GM18498 (cell line): ENCODE measurements around the gene HOXA9.

Experiments
- ATAC-seq: cut with Tn5 transposase; IDR thresholded peaks from one replicate; pipeline ENCODE4 v1.9.1; 2021; ENCODE audit warnings: mild to moderate bottlenecking, moderate library complexity; ENCODE audit not compliant: unreplicated experiment

The HOXA9 gene

DNA sequence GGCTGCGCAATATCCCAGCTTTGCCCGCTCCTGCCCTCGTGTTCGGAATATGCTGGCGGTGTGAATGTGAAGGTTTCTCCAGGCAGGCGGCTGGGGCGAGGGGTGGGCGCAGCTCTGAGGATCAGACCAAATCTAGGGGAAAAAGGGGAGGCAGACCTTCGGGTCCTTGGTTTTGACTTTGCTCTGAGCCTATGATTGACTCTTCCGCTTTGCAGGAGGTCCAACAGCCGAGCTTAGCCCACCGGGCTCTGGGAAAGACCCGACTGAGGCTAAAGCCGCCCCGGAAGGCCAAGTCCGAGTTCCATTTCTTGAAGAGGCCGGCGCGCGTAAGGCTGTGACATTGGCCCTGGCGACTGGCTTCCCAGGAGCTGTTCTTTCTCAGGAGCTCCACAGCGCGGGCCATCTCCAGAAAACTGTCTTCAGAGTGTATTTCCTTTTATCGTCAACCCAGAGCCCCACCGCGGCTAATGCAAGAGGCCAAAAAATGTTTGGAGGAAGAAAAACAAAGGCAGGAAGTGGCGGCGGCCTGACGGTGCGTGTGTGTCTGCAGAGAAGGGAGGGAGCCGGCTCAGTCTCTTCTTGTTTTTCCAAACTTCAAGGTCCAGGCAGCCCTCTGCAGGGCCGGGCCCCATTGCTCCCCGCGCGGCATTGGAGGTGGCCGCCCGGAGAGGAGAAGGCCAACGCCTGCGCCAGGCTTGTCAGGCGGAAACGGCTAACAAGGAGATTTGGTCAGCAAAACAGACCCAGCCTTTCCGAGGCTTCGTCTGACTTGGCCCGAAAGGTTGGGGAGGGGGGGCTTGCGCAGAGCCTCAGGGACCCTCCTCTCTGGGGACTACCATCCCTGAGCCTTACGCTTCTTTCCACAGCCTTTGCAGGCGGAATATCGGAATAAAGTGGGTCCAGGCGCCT is 23.3 kb upstream of the HOXA9 start:
- ATAC-seq: no peak

DNA sequence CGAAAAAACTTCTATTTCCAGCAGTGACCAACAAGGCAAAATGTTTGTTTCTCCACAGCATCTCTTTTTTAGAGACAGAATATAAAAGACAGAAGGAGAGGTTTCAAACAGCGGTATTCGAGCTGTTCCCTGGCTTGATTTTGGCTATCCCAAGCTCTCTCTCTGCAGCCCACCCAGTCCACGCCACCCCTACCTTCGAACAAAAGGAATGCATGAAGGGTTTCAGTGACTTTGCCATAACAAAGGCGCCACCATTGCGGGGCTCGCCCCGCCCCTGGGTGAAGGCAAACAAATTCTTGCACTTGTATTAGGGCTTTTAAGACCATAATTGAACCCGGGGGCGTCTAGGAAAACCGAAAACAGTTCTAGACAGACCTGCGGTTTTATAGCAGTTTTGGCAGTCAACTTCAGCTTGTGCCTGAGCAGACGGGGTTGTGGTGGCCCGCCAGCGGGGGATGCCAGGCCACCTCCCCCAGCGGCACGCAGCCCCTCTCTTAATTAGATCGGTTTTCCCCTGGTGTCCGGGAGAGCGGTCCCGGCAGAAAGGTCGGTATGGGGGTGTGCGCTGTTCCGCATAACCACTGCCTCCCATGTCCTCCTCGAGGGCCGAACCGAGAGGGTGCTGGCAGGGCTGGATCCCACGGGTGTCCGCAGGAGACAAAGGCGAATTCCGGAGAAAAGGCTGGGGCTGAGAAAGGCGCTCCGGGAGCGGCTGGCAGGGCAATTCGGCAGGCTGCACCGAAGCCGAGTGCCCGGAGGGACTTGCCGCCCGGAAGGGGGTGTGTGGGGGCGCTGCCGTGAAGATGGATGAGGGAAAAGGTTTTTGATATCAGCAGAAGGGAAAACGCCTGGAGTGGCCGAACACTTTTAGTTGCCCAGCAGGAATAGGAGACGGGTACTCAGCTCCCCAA is 22.4 kb upstream of the HOXA9 start:
- ATAC-seq: no peak

DNA sequence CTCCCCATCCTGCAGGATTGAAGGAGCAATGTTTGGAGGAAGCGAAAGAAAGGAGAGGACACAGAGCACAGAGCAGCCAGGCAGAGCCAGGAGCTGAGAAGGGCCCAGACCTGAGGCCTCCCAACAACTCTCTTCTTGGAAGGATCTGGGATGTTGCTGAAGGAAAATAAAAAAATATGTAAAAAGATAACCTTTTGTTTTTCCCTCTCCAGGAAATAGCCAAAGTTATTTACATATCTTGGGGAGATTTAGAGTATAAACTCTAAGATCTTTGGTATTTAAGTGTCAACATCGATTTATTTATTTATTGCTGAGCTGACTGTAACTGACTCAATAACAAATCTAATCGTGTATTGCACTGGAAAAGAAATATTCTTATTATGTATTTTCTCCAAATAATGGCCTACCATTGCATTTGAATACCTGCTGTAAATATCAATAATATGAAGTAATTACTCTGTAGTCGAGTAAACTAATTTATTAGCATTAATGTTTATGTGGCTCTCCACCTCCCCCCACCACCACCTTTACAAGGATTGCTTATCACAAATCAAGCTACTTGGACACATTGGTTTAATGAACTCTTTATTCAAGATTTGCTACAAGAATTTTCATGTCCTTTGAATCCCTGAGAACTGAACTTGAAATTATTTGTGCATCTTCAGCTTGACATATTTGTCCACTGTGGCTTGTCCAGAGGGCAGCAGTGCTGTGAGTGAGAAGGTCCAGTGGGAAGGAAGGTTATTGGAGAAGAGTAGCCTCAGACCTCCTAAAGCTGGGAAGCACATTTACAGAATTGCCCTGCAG is 21.5 kb upstream of the HOXA9 start:
- ATAC-seq: no peak

DNA sequence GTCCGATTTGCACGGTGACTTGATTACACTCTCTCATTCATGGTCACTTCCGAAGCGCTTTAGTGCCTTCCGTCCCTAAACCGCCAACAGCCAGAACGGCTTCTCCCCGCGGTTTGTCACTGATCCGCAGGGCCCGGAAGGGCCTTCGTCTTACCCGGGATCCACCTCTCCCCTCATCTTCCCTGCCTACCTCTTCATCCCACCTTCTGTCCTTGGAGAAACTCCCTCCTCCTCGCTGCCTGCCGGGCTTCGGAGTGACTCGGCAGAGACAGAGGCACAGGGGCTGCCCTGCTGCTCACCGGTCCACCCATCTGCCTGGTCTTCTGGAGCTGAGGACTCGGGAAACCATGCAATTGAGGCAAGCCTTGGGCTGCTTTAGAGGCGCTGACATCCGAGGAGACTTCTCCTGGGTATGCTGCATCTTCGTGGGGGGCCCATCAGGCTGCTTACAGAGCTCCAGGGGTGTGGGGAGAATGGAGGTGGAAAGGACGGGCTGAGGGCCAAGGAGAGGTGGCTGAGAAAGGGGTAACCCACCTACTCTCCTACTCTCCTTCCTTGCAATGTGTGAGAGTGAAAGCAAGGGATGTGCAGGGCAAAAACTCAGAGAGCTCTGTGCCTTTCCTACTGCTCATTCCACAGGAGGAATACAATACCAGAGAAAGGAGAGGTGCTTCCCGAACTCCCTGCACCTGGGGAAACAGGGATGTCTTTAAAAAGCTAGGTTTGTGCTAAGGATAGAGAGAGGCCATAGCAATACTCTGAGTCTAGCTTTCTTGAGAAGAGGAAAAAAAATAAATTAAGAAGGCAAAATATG is 20.7 kb upstream of the HOXA9 start:
- no peak for ATAC-seq

DNA sequence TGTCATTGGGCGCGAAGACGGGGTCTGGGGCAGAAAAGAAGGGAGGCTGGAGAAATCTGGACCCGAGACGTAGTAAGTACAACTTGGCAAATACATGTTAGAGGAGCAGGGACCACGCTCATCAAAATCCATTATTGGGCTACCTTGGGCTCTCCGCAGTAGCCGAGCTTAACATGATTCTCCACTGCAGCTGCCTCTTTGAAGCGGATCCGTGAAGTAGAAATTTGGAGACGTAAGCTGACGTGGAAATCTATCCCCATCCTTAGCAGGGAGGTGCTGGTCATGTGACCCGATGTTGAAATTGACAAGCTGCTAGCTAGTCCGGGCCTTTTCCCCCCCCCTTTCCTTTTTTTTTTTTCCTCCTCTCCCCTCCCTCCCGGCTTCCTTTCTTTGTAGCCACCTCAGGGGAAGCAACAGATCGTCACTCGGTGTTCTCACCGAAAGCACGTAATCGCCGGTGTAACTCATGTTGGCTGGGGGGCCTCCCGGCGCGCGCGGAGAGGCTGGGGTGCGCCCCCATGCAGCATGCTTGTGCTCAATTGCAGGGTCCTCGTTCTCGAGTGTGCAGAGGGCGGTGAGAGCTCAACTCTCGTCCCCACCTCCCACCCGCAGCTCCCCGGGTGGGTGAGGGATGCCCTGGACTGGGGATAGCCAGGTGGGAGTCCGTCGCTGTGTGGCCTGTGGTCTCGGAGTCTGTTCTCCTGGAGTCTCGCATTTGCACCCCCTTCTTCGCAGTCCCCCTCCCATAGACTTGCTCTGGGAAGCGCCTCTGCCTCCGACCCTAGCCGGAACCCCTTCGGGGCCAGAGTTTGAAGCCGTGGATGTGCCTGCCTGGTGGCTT is 19.9 kb upstream of the HOXA9 start, which contains the start of gene HOXA11:
Gene HOXA11 (minus strand): TSS at position 220 of the 841 bp plus-strand sequence. CDS start 88 bp downstream, at position 132.
- no peak for ATAC-seq

DNA sequence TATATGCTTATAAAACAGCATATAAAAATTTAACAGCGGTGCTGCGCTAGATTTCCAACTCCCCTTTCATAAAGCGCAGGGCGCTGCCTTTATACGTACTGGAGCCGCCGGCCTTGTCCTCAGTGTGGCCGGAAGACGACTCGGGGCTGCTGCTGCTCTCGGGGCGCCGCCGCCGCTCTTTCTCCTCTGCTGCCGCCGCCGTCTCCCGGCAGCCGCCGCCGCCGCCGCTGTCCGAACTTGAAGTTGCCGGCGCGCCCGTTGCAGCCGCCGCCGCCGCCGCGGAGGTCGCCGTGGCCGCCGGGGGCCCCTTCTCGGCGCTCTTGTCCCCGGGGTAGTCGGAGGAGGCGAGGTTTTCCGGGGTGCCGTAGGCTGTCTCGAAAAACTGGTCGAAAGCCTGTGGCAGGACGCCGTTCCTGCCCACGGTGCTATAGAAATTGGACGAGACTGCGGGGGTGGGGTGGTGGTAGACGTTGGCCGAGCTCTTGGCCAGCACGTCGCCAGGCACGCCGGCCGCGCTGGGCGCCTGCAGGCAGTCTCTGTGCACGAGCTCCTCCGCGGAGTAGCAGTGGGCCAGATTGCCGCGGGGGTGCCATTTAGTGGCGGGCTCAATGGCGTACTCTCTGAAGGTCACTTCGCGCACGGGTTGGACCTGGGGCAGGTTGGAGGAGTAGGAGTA is 19.1 kb upstream of the HOXA9 start:
- ATAC-seq: no peak

DNA sequence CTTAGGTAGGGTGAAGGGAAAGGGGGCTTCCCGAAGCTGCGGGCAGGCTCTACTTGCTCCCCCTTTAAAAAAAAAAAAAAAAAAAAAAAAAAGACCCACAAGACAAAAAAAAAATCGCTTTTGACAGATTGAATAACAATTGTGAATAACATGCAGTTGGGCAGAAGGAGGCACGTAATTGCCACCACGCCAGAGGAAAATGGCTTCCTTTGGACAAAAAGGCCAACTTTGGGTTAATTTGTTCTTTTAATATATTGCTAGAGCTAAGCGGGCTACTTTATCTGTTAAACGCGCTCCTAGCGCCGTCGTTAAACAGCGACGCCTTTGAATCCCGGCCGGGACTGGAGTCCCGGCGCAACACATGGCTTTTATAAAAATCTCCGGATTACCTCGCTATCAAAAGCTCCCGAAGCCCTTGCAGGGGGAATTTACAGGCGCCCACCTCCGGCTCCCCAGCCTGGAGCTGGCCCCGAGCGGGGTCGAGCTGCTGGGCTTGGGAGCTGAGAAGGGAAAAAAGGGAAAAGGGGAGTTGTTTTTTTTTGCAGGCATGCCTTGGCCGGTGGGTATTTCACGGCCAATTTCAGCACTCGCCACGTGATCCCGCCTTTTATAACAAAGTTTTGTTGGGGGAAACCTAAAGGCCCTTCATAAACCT is 18.5 kb upstream of the HOXA9 start:
- ATAC-seq: no peak

DNA sequence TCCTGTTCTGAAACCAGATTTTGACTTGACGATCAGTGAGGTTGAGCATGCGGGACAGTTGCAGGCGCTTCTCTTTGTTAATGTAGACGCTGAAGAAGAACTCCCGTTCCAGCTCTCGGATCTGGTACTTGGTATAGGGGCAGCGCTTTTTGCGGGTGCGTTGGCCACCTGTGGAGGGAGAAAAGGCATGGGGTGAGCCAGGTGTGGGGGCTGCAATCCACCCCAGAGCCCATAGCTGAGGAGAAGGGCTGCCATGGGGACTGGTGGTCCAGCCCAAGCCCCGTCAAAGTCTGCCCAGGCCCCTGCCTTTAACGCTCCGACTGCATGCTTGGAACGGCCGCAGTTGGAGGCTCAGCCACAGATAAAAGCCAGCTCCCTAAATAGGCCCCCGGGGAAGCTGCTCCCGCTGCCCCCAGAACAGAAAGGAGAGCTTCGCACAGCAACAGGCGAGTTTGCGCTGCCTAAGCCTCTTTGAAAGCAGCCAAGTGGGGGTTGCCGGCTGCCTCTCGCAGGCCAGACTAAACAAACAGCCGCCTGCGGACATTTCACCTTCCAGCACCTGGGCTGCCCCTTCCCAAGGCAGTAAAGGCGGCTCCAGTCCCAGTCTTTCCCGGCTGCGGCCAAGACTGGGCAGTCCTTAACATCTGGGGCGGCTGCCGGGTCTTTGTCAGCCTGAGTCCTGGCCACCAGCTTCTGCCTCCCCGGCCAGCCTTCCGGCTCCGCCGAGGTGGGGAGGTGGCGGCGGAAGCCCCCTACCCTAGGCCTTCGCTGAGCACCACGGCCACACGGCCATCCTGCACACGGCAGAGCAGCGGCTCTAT is 17.7 kb upstream of the HOXA9 start:
- no peak for ATAC-seq

DNA sequence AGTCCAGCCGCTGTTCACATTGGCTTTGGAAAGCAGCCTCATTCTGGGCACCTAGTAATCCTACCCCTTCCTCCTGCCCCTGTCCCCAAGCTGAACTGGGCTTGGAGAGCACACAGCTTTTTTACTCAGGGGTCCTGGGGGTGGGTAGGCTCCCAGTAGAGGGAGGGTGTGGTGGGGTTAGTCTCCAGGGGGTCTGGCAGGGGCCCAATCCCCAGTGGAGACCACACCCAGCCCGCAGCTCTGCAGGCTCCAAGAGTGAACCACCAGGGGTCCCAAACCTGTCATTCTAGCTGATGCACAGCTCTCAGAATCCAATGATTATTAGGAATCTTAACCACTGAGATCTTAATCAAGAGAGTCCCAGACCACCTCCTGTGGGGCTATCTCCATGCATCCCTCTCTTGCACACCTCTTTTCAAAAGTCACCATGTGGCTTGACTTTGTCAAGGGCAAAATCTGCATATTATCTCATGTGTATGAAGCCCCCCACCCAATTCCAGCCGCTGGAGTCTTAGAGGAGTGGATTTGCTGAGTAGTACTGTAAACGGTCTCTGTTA is 17.0 kb upstream of the HOXA9 start:
- ATAC-seq: no peak

DNA sequence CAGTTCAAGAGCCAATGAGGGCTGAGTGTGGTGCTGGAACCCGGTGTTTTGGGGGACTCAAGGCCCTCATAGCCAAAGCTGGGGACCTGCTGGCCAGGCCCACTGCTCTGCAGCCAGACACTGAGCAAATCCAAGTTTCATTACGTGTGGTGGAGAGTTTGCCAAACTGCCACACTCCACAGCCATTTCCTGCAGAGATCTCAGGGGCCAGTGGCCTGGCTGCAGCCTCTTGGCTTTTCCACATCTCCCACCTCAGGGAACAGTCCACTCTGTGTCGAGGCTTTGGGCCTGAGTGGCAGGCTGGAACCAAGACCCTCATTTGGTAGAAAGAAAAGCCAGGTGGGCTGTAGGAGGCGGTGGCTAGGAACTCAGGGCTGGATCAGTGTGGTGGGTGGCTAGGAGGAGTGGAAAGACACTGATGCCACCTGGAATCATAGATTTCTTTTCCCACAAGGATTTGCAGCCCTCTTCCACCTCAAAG is 16.5 kb upstream of the HOXA9 start:
- ATAC-seq: no peak

DNA sequence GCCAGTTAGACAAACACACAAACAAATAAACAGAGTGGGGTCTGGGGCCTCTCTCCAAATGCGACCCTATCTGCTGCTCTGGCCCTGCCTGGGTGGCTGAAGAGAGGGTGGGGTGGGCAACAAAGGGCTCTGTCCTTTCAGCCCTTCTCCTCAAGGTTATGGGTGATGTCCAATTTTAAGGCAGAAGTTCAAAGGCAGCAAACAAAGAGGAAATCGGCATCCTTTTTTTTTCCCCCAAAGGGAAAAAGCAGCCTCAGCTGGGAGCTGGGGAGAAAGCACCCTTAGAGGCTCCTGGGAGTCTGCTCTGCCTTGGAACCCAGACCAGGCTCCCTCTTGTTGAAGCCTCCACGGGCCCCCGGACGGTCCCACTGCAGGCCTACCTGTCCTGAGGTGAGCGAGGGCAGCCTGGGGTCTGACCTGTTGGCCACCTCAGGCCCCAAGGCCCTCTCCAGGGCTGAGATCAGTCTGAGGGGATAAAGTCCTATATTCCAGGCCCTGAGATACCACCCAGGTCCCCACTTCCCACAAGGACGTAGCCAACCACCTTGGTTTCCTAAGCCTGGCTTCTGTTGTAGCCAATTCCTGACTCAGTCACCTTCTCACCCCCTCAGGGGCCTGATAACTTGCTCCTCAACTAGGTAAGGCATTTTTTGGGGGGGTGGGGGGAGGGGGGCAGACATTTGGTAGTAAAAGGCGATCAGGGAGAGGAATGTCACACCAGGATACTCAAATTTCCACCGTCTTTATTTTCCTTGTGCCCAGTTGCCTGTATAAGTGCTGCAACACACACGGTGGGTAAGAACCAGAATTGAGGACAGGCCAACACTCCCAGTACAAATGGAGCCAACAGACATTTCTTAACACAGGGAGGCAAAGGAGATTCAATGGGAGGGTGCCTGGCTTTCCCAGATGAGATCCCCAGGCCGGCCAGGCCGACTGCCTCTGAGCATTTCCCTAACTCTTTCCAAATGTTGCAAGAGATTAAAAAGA is 15.4 kb upstream of the HOXA9 start:
- no peak for ATAC-seq

DNA sequence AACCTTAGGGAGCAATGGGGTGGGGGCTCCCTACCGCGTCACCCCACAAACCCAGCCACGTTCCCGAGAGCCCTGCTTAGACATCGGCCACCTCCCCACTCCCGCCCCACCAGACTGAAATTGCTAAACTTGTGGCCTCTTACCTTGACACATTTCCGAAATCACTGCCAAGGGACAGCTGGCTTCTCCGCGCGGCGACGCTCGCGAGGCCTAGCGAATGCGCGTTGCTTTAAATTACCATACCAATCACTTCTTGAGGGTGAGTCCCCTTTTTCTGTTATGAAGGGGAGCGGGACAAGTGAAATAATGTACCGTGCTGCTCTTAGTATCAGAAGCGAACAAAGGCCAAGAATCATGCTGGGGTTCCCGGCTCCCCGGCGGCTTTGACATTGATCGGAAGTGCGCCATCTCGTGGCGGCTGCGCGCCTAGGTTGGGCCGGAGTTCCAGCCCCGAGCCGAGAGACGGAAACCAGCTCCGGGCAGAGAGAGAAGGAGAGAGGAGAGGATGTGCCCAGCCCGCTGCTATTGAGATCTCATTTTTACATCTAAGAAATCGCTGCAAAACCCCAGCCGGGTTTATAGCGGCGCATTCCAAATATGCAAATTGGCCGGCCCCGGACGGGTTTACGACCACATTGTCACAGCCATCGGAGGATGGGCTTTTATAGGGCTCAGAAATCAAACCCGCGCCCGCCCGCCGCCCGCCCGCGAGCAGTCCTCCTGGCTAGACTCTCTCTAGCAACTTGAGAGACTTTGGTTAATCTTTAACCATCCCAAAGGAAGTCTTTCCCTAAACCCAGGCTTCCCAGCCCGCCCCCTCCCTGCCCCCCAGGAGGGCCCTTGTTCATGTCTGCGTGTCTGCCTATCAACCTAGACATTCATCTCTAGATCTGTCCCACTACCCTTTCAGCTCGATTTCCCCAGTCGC is 14.4 kb upstream of the HOXA9 start:
- ATAC-seq: no peak

DNA sequence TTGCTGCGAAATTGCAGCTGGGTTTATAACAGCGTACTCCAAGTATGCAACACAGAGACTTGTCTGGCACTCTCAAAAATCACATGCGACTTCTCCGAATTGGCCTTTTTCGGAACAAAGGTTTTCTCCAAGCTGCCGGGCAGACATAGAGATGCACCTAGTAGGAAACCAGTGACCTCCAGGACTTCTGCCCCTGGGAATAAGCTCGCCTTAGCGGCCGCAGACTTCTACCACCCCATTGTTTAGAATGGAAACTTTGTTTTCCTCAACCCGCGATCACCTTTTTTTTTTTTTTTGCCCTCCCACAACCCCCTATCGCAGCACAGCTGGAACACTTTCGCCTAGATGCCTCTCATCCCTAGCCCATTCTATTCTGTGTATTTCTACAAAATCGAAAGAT is 13.7 kb upstream of the HOXA9 start:
- no peak for ATAC-seq

DNA sequence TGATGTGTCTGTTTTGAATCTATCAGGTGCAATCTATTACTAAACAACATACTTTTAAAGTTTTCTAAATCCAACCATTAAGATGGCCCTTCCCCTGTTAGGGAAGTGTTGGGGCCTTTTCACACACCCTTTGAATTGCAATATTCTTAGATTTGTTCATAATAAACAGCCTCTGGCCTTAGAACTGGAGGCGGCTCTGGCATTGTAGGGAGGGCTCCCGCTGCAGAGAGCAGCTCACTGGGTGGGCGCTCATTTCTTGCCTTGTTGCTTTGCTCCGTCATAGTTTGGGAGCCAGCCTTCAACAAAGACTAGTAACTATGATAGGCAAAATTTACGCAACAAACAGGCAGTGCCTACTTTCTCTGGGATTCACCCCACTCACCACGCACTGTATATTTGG is 13.0 kb upstream of the HOXA9 start:
- ATAC-seq: no peak
